ENCODE measurements around the gene GSG1L. TPM values are rescaled to one million over a fixed set of nuclear protein-coding genes. Genes with fewer than 3 reads are reported as not detected.

GSG1L gene
- total and polyA plus RNA-seq, 2 of the 13 experiments (the other 11 are each of a cell fraction or from before 2014, with no cell fraction given): not detected

GRCh38 chr16:28107232-28107631, 43.7 kb upstream of the GSG1L start:
- DNase-seq (ENCODE audit: low spot score) (no peak), FAIRE-seq (no peak), ATAC-seq (no peak)
- Histone ChIP-seq H3K4me1 (ENCODE audit: insufficient read depth, low read length) (no peaks in the 10 kb centered on the region), H2AFZ (ENCODE audit: low read length) (no peak overlapping the region), H4K20me1 (ENCODE audit: insufficient read depth, low read length) (peaks cover 3% of the 10 kb centered on the region; the same call in 1 of the 2 replicates), H3K36me3 (replicated peaks in 1 of 2; ENCODE audit: control insufficient read depth in 1 of 2, insufficient read depth in 2 of 2, low read length in 2 of 2) (peaks cover 62 to 90% of the 10 kb centered on the region in 2 experiments), H3K4me2 (ENCODE audit: low read depth, low read length) (no peak overlapping the region), H3K27me3 (ENCODE audit: control insufficient read depth in 1 of 2, insufficient read depth in 2 of 2, low read length in 2 of 2) (no peaks in the 10 kb centered on the region), H3K4me3 (replicated peaks in 1 of 3; ENCODE audit: insufficient read depth in 1 of 3, low read depth in 2 of 3, low read length in 3 of 3) (no peak overlapping the region), H3K27ac (ENCODE audit: extremely low read length, insufficient read depth, low read length) (no peak overlapping the region), H3K9ac (ENCODE audit: insufficient read depth, low read depth, low read length) (no peak overlapping the region), H3K79me2 (ENCODE audit: insufficient read depth, low read length) (no peaks in the 10 kb centered on the region), H3K9me3 (ENCODE audit: low read length) (no peaks in the 10 kb centered on the region)
- POLR2A ChIA-PET: no interaction called here
- no peak for TF ChIP-seq EHMT2 (IDR thresholded peaks at IDR 0.05; ENCODE audit: borderline replicate concordance, low read depth, low read length)
- no peak for TF ChIP-seq ZNF430 (CRISPR knock-in tag; IDR thresholded peaks at IDR 0.05)
- TF ChIP-seq TCF12 (IDR thresholded peaks at IDR 0.05): no peak
- no peak for TF ChIP-seq TCF12 (CRISPR knock-in tag; IDR thresholded peaks at IDR 0.05)
- TF ChIP-seq, protein P1, sequence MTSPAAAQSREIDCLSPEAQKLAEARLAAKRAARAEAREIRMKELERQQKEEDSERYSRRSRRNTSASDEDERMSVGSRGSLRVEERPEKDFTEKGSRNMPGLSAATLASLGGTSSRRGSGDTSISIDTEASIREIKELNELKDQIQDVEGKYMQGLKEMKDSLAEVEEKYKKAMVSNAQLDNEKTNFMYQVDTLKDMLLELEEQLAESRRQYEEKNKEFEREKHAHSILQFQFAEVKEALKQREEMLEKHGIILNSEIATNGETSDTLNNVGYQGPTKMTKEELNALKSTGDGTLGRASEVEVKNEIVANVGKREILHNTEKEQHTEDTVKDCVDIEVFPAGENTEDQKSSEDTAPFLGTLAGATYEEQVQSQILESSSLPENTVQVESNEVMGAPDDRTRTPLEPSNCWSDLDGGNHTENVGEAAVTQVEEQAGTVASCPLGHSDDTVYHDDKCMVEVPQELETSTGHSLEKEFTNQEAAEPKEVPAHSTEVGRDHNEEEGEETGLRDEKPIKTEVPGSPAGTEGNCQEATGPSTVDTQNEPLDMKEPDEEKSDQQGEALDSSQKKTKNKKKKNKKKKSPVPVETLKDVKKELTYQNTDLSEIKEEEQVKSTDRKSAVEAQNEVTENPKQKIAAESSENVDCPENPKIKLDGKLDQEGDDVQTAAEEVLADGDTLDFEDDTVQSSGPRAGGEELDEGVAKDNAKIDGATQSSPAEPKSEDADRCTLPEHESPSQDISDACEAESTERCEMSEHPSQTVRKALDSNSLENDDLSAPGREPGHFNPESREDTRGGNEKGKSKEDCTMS (CRISPR knock-in tag; conservative IDR thresholded peaks at IDR 0.05): no peak
- TF ChIP-seq HNRNPL (IDR thresholded peaks at IDR 0.05; ENCODE audit: low read depth, low read length): no peak
- TF ChIP-seq, protein P2, sequence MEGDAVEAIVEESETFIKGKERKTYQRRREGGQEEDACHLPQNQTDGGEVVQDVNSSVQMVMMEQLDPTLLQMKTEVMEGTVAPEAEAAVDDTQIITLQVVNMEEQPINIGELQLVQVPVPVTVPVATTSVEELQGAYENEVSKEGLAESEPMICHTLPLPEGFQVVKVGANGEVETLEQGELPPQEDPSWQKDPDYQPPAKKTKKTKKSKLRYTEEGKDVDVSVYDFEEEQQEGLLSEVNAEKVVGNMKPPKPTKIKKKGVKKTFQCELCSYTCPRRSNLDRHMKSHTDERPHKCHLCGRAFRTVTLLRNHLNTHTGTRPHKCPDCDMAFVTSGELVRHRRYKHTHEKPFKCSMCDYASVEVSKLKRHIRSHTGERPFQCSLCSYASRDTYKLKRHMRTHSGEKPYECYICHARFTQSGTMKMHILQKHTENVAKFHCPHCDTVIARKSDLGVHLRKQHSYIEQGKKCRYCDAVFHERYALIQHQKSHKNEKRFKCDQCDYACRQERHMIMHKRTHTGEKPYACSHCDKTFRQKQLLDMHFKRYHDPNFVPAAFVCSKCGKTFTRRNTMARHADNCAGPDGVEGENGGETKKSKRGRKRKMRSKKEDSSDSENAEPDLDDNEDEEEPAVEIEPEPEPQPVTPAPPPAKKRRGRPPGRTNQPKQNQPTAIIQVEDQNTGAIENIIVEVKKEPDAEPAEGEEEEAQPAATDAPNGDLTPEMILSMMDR (CRISPR knock-in tag; IDR thresholded peaks at IDR 0.05): no peak
- in situ Hi-C loops (cut with HindIII; ENCODE audit: extremely low pct_ligation_motif_present, low pct_unique_long_range_greater_than_20kb) (no loop called here), intact Hi-C loops (cut with micrococcal nuclease; ENCODE audit: unreplicated experiment) (no loop called here)
- no TSS peak for BruUV-seq (replicated peaks)
- CTCF ChIA-PET (ENCODE audit: low intra/inter-chr PET ratio, low total read pairs): no interaction called here
- WGBS (ENCODE audit: low lambda C conversion rate): 98% methylated on average over 8 of the region's 8 CpGs

Measured in HepG2 (cell line).